Adipose tissue (tissue), 3 donors: ENCODE results near the gene KIF26B. TPM values are rescaled to one million over a fixed set of nuclear protein-coding genes. Genes with fewer than 3 reads are reported as not detected.

Experiments used
- H3K27ac ChIP-seq: one replicate; pipeline ENCODE4 v1.5.1; 2013; ENCODE audit warnings: low read depth, low read length
- WGBS, 3 donors: extraction: QIAGEN DNeasy Blood & Tissue Kit; methylation state at CpG; one replicate each; pipeline ENCODE4 v1.1.7; 2013; 5-methylcytosine and 5-hydroxymethylcytosine counted together
- polyA plus RNA-seq, 3 donors: library from polyadenylated mRNA; stranded (reverse); fragments of 200-250 nt; gene quantifications; one replicate each; pipeline ENCODE4 v1.2.3, GENCODE V29; 2013
- donor health status: healthy with polysubstance abuse.
- donor health status: Bipolar disorder and iron deficiency.
- donor health status: healthy.

The KIF26B gene
- polyA plus RNA-seq, 3 donors = 0.08 to 0.56 (median 0.12) TPM

GRCh38 chr1:245512980-245513578, 358.3 kb downstream of the KIF26B start:
- H3K27ac ChIP-seq = no peak overlapping the region
- 49 to 53% (median 50%) methylated on average over 11 of the region's 11 CpGs for WGBS, 3 donors

- WGBS, 3 donors = 65 to 80% (median 70%) methylated on average over 12 of the region's 12 CpGs
- H3K27ac ChIP-seq = no peak overlapping the region
Measured at GRCh38 chr1:245516284-245516759, 361.5 kb downstream of the KIF26B start.

- WGBS, 3 donors = 63 to 89% (median 81%) methylated on average over 1 of the region's 1 CpG
Measured at GRCh38 chr1:245520611-245521010, 365.8 kb downstream of the KIF26B start.

GRCh38 chr1:245526141-245526540, 371.4 kb downstream of the KIF26B start:
- H3K27ac ChIP-seq = no peak overlapping the region
- 91 to 96% (median 93%) methylated on average over 2 of the region's 2 CpGs for WGBS, 3 donors

More at GRCh38 chr1:245520611-245521010, 365.8 kb downstream of the KIF26B start:
- no peak overlapping the region for H3K27ac ChIP-seq

- no peak overlapping the region for H3K27ac ChIP-seq
- 67 to 85% (median 78%) methylated on average over 7 of the region's 7 CpGs for WGBS, 3 donors
Measured at GRCh38 chr1:245528258-245528635, 373.5 kb downstream of the KIF26B start.

GRCh38 chr1:245530937-245531336, 376.2 kb downstream of the KIF26B start:
- no peak overlapping the region for H3K27ac ChIP-seq
- WGBS, 3 donors = 50 to 74% (median 74%) methylated on average over 2 of the region's 2 CpGs

- 76 to 92% (median 89%) methylated on average over 3 of the region's 3 CpGs for WGBS, 3 donors
- H3K27ac ChIP-seq = no peak overlapping the region
Measured at GRCh38 chr1:245537992-245538391, 383.2 kb downstream of the KIF26B start.

- H3K27ac ChIP-seq = no peak overlapping the region
- WGBS, 3 donors = 84 to 92% (median 89%) methylated on average over 3 of the region's 3 CpGs
Measured at GRCh38 chr1:245538671-245539070, 383.9 kb downstream of the KIF26B start.

GRCh38 chr1:245541369-245541768, 386.6 kb downstream of the KIF26B start:
- no peak overlapping the region for H3K27ac ChIP-seq
- 83 to 90% (median 90%) methylated on average over 14 of the region's 14 CpGs for WGBS, 3 donors

- no peak overlapping the region for H3K27ac ChIP-seq
- 95 to 97% (median 97%) methylated on average over 6 of the region's 6 CpGs for WGBS, 3 donors
Measured at GRCh38 chr1:245542365-245542764, 387.6 kb downstream of the KIF26B start.

GRCh38 chr1:245544236-245544635, 389.5 kb downstream of the KIF26B start:
- WGBS, 3 donors = 93 to 97% (median 96%) methylated on average over 5 of the region's 5 CpGs
- H3K27ac ChIP-seq = no peak overlapping the region

GRCh38 chr1:245546875-245547274, 392.1 kb downstream of the KIF26B start:
- no peak overlapping the region for H3K27ac ChIP-seq
- 71 to 74% (median 72%) methylated on average over 16 of the region's 16 CpGs for WGBS, 3 donors

GRCh38 chr1:245549996-245550719, 395.4 kb downstream of the KIF26B start:
- H3K27ac ChIP-seq = no peak overlapping the region
- WGBS, 3 donors = 52 to 59% (median 58%) methylated on average over 18 of the region's 18 CpGs

- no peak overlapping the region for H3K27ac ChIP-seq
- whole genome bisulfite sequencing, 3 donors = 73 to 75% (median 74%) methylated on average over 1 of the region's 1 CpG
Measured at GRCh38 chr1:245550720-245551043, 395.9 kb downstream of the KIF26B start.

GRCh38 chr1:245551536-245551935, 396.8 kb downstream of the KIF26B start:
- no peak overlapping the region for H3K27ac ChIP-seq
- 93 to 94% (median 94%) methylated on average over 9 of the region's 9 CpGs for WGBS, 3 donors

GRCh38 chr1:245552331-245552730, 397.5 kb downstream of the KIF26B start:
- WGBS, 3 donors = 84 to 87% (median 84%) methylated on average over 9 of the region's 9 CpGs
- no peak overlapping the region for H3K27ac ChIP-seq

GRCh38 chr1:245556057-245556456, 401.3 kb downstream of the KIF26B start:
- 91 to 94% (median 94%) methylated on average over 3 of the region's 3 CpGs for WGBS, 3 donors
- no peak overlapping the region for H3K27ac ChIP-seq

GRCh38 chr1:245558069-245558468, 403.3 kb downstream of the KIF26B start:
- no peak overlapping the region for H3K27ac ChIP-seq
- WGBS, 3 donors = 45 to 86% (median 85%) methylated on average over 5 of the region's 5 CpGs

- WGBS, 3 donors = 78 to 90% (median 86%) methylated on average over 12 of the region's 12 CpGs
- no peak overlapping the region for H3K27ac ChIP-seq
Measured at GRCh38 chr1:245560316-245560859, 405.6 kb downstream of the KIF26B start.
